ENCODE results near the gene B4GALT4.

Gene B4GALT4

GRCh38 chr3:119261055-119261454 lies 20.4 kb upstream of the B4GALT4 start:
- H3F3A ChIP-seq (ENCODE audit: insufficient read depth, low read length), result no peaks in the 10 kb centered on the region
- TF ChIP-seq CTCF (IDR thresholded peaks at IDR 0.05; ENCODE audit: low read length), result no peak
- TF ChIP-seq EZH2phosphoT487 (IDR thresholded peaks at IDR 0.05; ENCODE audit: low read length), result no peak
- no peak for TF ChIP-seq EZH2 (optimal IDR thresholded peaks at IDR 0.05; ENCODE audit: low read depth, low read length)
- no peaks in the 10 kb centered on the region for H3K9me3 ChIP-seq (replicated peaks; ENCODE audit: insufficient read depth, low read length)
- H3K9me2 ChIP-seq (replicated peaks; ENCODE audit: insufficient read depth, low read length), result no peaks in the 10 kb centered on the region
- H3K9ac ChIP-seq (ENCODE audit: low read length), result no peak overlapping the region
- no peak for DNase-seq
- H3K79me2 ChIP-seq (ENCODE audit: low read length), result no peaks in the 10 kb centered on the region
- no peaks in the 10 kb centered on the region for H3K36me3 ChIP-seq (replicated peaks; ENCODE audit: insufficient read depth, low read length)
- H3K4me1 ChIP-seq (ENCODE audit: low read length), result peaks cover 9% of the 10 kb centered on the region; the same call in 1 of the 2 replicates
- no peak overlapping the region for H3K27ac ChIP-seq (ENCODE audit: low read length)
- no peak overlapping the region for H2AFZ ChIP-seq (ENCODE audit: low read length)
- no peak overlapping the region for H3K4me2 ChIP-seq (ENCODE audit: low read depth, low read length)
- H3K4me3 ChIP-seq (ENCODE audit: low read length), result no peak overlapping the region
- H3K27me3 ChIP-seq (replicated peaks; ENCODE audit: insufficient read depth, low read length), result no peaks in the 10 kb centered on the region
- H4K20me1 ChIP-seq (ENCODE audit: insufficient read depth, low read length), result no peaks in the 10 kb centered on the region

GRCh38 chr3:119259821-119260220 lies 19.1 kb upstream of the B4GALT4 start:
- DNase-seq, result no peak
- H3K9me3 ChIP-seq (replicated peaks; ENCODE audit: insufficient read depth, low read length), result no peaks in the 10 kb centered on the region
- no peak overlapping the region for H3K4me3 ChIP-seq (ENCODE audit: low read length)
- H3K79me2 ChIP-seq (ENCODE audit: low read length), result no peaks in the 10 kb centered on the region
- H3K36me3 ChIP-seq (replicated peaks; ENCODE audit: insufficient read depth, low read length), result no peaks in the 10 kb centered on the region
- TF ChIP-seq CTCF (IDR thresholded peaks at IDR 0.05; ENCODE audit: low read length) (no peak), EZH2phosphoT487 (IDR thresholded peaks at IDR 0.05; ENCODE audit: low read length) (no peak), EZH2 (optimal IDR thresholded peaks at IDR 0.05; ENCODE audit: low read depth, low read length) (no peak)
- no peaks in the 10 kb centered on the region for H4K20me1 ChIP-seq (ENCODE audit: insufficient read depth, low read length)
- no peak overlapping the region for H3K27ac ChIP-seq (ENCODE audit: low read length)
- no peak overlapping the region for H3K4me2 ChIP-seq (ENCODE audit: low read depth, low read length)
- no peaks in the 10 kb centered on the region for H3K27me3 ChIP-seq (replicated peaks; ENCODE audit: insufficient read depth, low read length)
- no peak overlapping the region for H2AFZ ChIP-seq (ENCODE audit: low read length)
- no peaks in the 10 kb centered on the region for H3K9me2 ChIP-seq (replicated peaks; ENCODE audit: insufficient read depth, low read length)
- no peak overlapping the region for H3K9ac ChIP-seq (ENCODE audit: low read length)
- H3K4me1 ChIP-seq (ENCODE audit: low read length), result peaks cover 9% of the 10 kb centered on the region; the same call in 1 of the 2 replicates
- no peaks in the 10 kb centered on the region for H3F3A ChIP-seq (ENCODE audit: insufficient read depth, low read length)

GRCh38 chr3:119258915-119259314 lies 18.2 kb upstream of the B4GALT4 start:
- Histone ChIP-seq H3K79me2 (ENCODE audit: low read length) (no peaks in the 10 kb centered on the region), H4K20me1 (ENCODE audit: insufficient read depth, low read length) (no peaks in the 10 kb centered on the region), H3K9me2 (replicated peaks; ENCODE audit: insufficient read depth, low read length) (no peaks in the 10 kb centered on the region), H3K9me3 (replicated peaks; ENCODE audit: insufficient read depth, low read length) (no peaks in the 10 kb centered on the region), H3F3A (ENCODE audit: insufficient read depth, low read length) (no peaks in the 10 kb centered on the region), H3K4me1 (ENCODE audit: low read length) (peaks cover 9% of the 10 kb centered on the region; the same call in 1 of the 2 replicates), H3K4me3 (ENCODE audit: low read length) (no peak overlapping the region), H3K4me2 (ENCODE audit: low read depth, low read length) (peak overlapping the region; percentile 12; the same call in 1 of the 2 replicates), H3K27ac (ENCODE audit: low read length) (no peak overlapping the region), H2AFZ (ENCODE audit: low read length) (peak overlapping the region; percentile 47), H3K9ac (ENCODE audit: low read length) (no peak overlapping the region), H3K36me3 (replicated peaks; ENCODE audit: insufficient read depth, low read length) (no peaks in the 10 kb centered on the region), H3K27me3 (replicated peaks; ENCODE audit: insufficient read depth, low read length) (no peaks in the 10 kb centered on the region)
- TF ChIP-seq CTCF (IDR thresholded peaks at IDR 0.05; ENCODE audit: low read length), result no peak
- TF ChIP-seq EZH2phosphoT487 (IDR thresholded peaks at IDR 0.05; ENCODE audit: low read length), result no peak
- no peak for TF ChIP-seq EZH2 (optimal IDR thresholded peaks at IDR 0.05; ENCODE audit: low read depth, low read length)
- peak; percentile 28 for DNase-seq
